HepG2 (cell line): Measurements from ENCODE around the gene NAPSA. TPM values are rescaled to one million over a fixed set of nuclear protein-coding genes. Genes with fewer than 3 reads are reported as not detected.

Experiments
- ATAC-seq: fragments of 200-7000 bp; cut with Tn5 transposase; 3 replicates; pipeline ENCODE4 v1.9.1; 2020; ENCODE audit warnings: mild to moderate bottlenecking, moderate library complexity
- BruUV-seq: library from RNA; stranded (reverse); fragments of 400-500 nt; replicated peaks from 2 replicates; lab custom pipeline; 2021; lab: Mats Ljungman, UMichigan
- CTCF ChIA-PET: fragments of 300-600 bp; formaldehyde crosslinking; extraction: SDS; loops from one replicate; lab custom pipeline; 2021; ENCODE audit warnings: low total read pairs, inconsistent platforms, low intra/inter-chr PET ratio; lab: Yijun Ruan, JAX
- POLR2A ChIA-PET: fragments of 350-600 bp; sonication (Branson Sonifier 250); formaldehyde crosslinking; loops from one replicate; lab custom pipeline; 2020; ENCODE audit warnings: antibody characterized with exemption, inconsistent platforms; lab: Yijun Ruan, JAX
- DNase-seq: peaks from one replicate; pipeline ENCODE4 v3.0.0-alpha.2; 2015; ENCODE audit warnings: low spot score
- FAIRE-seq: peaks from 3 replicates; lab custom pipeline; 2011; peaks lifted over from hg19 to GRCh38; lab: Jason Lieb, UNC
- H2AFZ ChIP-seq: one replicate; pipeline ENCODE4 v1.6.1; 2011; ENCODE audit warnings: low read length, inconsistent platforms
- H3K27ac ChIP-seq: fragments of 300-600 bp; 3 replicates; pipeline ENCODE4 v1.8.0; 2011; ENCODE audit warnings: mixed run types, mild to moderate bottlenecking, mixed read lengths, low read length, inconsistent platforms; ENCODE audit not compliant: insufficient read depth; ENCODE audit errors: extremely low read length
- H3K27me3 ChIP-seq, 2 experiments: fragments of 200-600 bp in 1 of 2; 2 replicates in 1 of 2; 3 replicates in 1 of 2; pipeline versions ENCODE4 v1.6.0 to v1.8.0; 2011; ENCODE audit warnings: low read length in 2 of 2, mild to moderate bottlenecking in 2 of 2, moderate library complexity in 2 of 2, inconsistent platforms in 1 of 2; ENCODE audit not compliant: insufficient read depth in 2 of 2, control insufficient read depth in 1 of 2
- H3K36me3 ChIP-seq, 2 experiments: fragments of 200-600 bp in 1 of 2; replicated peaks in 1 of 2; 2 replicates in 1 of 2; 3 replicates in 1 of 2; pipeline versions ENCODE4 v1.5.1 to v1.8.0; 2011; ENCODE audit warnings: low read length in 2 of 2, inconsistent platforms in 1 of 2; ENCODE audit not compliant: insufficient read depth in 2 of 2, control insufficient read depth in 1 of 2
- H3K4me1 ChIP-seq: 2 replicates; pipeline ENCODE4 v1.5.1; 2012; ENCODE audit warnings: low read length, inconsistent platforms; ENCODE audit not compliant: insufficient read depth
- H3K4me2 ChIP-seq: 2 replicates; pipeline ENCODE4 v1.6.0; 2011; ENCODE audit warnings: low read depth, low read length, inconsistent platforms
- H3K4me3 ChIP-seq, 3 experiments: fragments of 200-600 bp in 1 of 3; sonication (generic), shearing (Covaris generic) in 1 of 3; replicated peaks in 1 of 3; 2 replicates each; pipeline ENCODE4 v1.5.1; 2011 to 2016; ENCODE audit warnings: low read length in 3 of 3, inconsistent platforms in 2 of 3, low read depth in 2 of 3, mild to moderate bottlenecking in 2 of 3, control low read depth in 1 of 3, mixed read lengths in 1 of 3; ENCODE audit not compliant: insufficient read depth in 1 of 3
- H3K79me2 ChIP-seq: one replicate; pipeline ENCODE4 v1.6.1; 2011; ENCODE audit warnings: low read length, inconsistent platforms; ENCODE audit not compliant: insufficient read depth
- H3K9ac ChIP-seq: 2 replicates; pipeline ENCODE4 v1.6.0; 2011; ENCODE audit warnings: mild to moderate bottlenecking, low read depth, low read length, inconsistent platforms; ENCODE audit not compliant: insufficient read depth
- H3K9me3 ChIP-seq: 2 replicates; pipeline ENCODE4 v1.5.1; 2012; ENCODE audit warnings: mild to moderate bottlenecking, low read length
- H4K20me1 ChIP-seq: 2 replicates; pipeline ENCODE4 v1.6.0; 2011; ENCODE audit warnings: inconsistent platforms, mild to moderate bottlenecking, low read length, moderate library complexity; ENCODE audit not compliant: insufficient read depth
- HNF4G ChIP-seq, 2 experiments: sonication (generic) in 1 of 2; formaldehyde crosslinking in 1 of 2; IDR thresholded peaks; 2 replicates each; pipeline versions ENCODE4 v1.4.0 to v1.6.1; 2011 to 2020; ENCODE audit warnings: borderline replicate concordance in 2 of 2, low read depth in 2 of 2, mild to moderate bottlenecking in 2 of 2, low read length in 1 of 2, missing genetic modification reagents in 1 of 2, moderate library complexity in 1 of 2
- JUNB ChIP-seq: sonication (generic); formaldehyde crosslinking; IDR thresholded peaks from 2 replicates; pipeline ENCODE4 v1.8.0; 2022; ENCODE audit warnings: missing genetic modification reagents, mild to moderate bottlenecking, borderline replicate concordance
- KLF16 ChIP-seq, 2 experiments: sonication (generic) in 1 of 2; formaldehyde crosslinking in 1 of 2; IDR thresholded peaks; 2 replicates each; pipeline versions ENCODE4 v1.6.1 to v1.8.0; 2016 to 2023; ENCODE audit warnings: missing genetic modification reagents in 2 of 2, missing compliant biosample characterization in 1 of 2
- LRRFIP1 ChIP-seq: sonication (generic); formaldehyde crosslinking; conservative IDR thresholded peaks from 2 replicates; pipeline ENCODE4 v1.4.0; 2020; ENCODE audit warnings: missing genetic modification reagents
- MEIS1 ChIP-seq: sonication (generic); formaldehyde crosslinking; IDR thresholded peaks from 2 replicates; pipeline ENCODE4 v1.9.0; 2021; ENCODE audit warnings: mild to moderate bottlenecking, missing genetic modification reagents, moderate library complexity, borderline replicate concordance
- SMAD1 ChIP-seq: sonication (generic); formaldehyde crosslinking; IDR thresholded peaks from 2 replicates; pipeline ENCODE4 v1.4.0; 2020; ENCODE audit warnings: missing genetic modification reagents, low read depth, mild to moderate bottlenecking, borderline replicate concordance
- ZBTB44 ChIP-seq: sonication (generic); formaldehyde crosslinking; IDR thresholded peaks from 2 replicates; pipeline ENCODE4 v1.4.0; 2020; ENCODE audit warnings: missing genetic modification reagents
- ZNF121 ChIP-seq: sonication (generic); formaldehyde crosslinking; IDR thresholded peaks from 2 replicates; pipeline ENCODE4 v1.5.0; 2020; ENCODE audit warnings: mild to moderate bottlenecking, missing genetic modification reagents
- ZNF451 ChIP-seq: sonication (generic); formaldehyde crosslinking; IDR thresholded peaks from 2 replicates; pipeline ENCODE4 v1.5.0; 2020; ENCODE audit warnings: mild to moderate bottlenecking, missing genetic modification reagents
- ZNF580 ChIP-seq: IDR thresholded peaks from 2 replicates; pipeline ENCODE4 v1.6.1; 2016; ENCODE audit warnings: low read depth, borderline replicate concordance
- ZNF639 ChIP-seq: conservative IDR thresholded peaks from 2 replicates; pipeline ENCODE4 v1.6.1; 2018; ENCODE audit warnings: missing genetic modification reagents
- WGBS: methylation state at CpG from one replicate; pipeline ENCODE4 v1.1.6; 2017; ENCODE audit warnings: low lambda C conversion rate; 5-methylcytosine and 5-hydroxymethylcytosine counted together
- in situ Hi-C: cut with HindIII; loops from 2 replicates; pipeline ENCODE4 v1.10.0; 2017; ENCODE audit warnings: low pct_unique_long_range_greater_than_20kb; ENCODE audit not compliant: extremely low pct_ligation_motif_present
- intact Hi-C: fragments of 100-400 bp; cut with micrococcal nuclease; formaldehyde crosslinking; loops from one replicate; pipeline ENCODE4 v1.10.0; 2022; ENCODE audit not compliant: unreplicated experiment
- polyA plus RNA-seq, 8 experiments: library from polyadenylated mRNA; depleted of rRNA in 3 of 8; stranded (reverse) in 7 of 8; unstranded in 1 of 8; fragments of >200 nt; fragmentation: Illumina TruSeq in 4 of 8; extraction: Trizol in 4 of 8; gene quantifications; 2 replicates each; pipeline versions ENCODE4 v1.2.1 to v1.2.3, GENCODE V29; 2011 to 2016; ENCODE audit warnings: low read depth in 4 of 8, missing spikeins in 1 of 8, mixed read lengths in 1 of 8; ENCODE audit not compliant: insufficient read depth in 1 of 8
- total RNA-seq, 5 experiments: library from RNA; depleted of rRNA; stranded (reverse); fragments of >200 nt; fragmentation: Illumina TruSeq; extraction: Trizol; gene quantifications; 2 replicates each; pipeline ENCODE4 v1.2.3, GENCODE V29; 2016; ENCODE audit warnings: low read depth in 1 of 5

NAPSA gene
- total and polyA plus RNA-seq, 2 of the 13 experiments (the other 11 are each of a cell fraction or from before 2014, with no cell fraction given), result not detected

GRCh38 chr19:50320596-50320995 is 44.8 kb downstream of the NAPSA start:
- TF ChIP-seq KLF16 (CRISPR knock-in tag; IDR thresholded peaks at IDR 0.05) (no peak), MEIS1 (CRISPR knock-in tag) (no peak), ZNF580 (CRISPR knock-in tag) (no peak), HNF4G (IDR thresholded peaks at IDR 0.05; ENCODE audit: borderline replicate concordance, low read depth, low read length) (no peak), HNF4G (CRISPR knock-in tag; IDR thresholded peaks at IDR 0.05; ENCODE audit: borderline replicate concordance, low read depth) (no peak), SMAD1 (no peak), ZBTB44 (CRISPR knock-in tag) (no peak), JUNB (CRISPR knock-in tag) (no peak), ZNF451 (CRISPR knock-in tag) (no peak), ZNF639 (CRISPR knock-in tag) (no peak), LRRFIP1 (CRISPR knock-in tag) (no peak), ZNF121 (no peak)
- TF ChIP-seq, all 625 proteins: peak for 0
- POLR2A ChIA-PET, result no interaction called here
- ATAC-seq, result no peak

More at GRCh38 chr19:50320596-50320995, 44.8 kb downstream of the NAPSA start:
- no peaks in the 10 kb centered on the region for H4K20me1 ChIP-seq
- DNase-seq (no peak), FAIRE-seq (no peak)
- CTCF ChIA-PET, result no interaction called here
- in situ Hi-C loops (no loop called here), intact Hi-C loops (no loop called here)
- H3K4me2 ChIP-seq, result no peak overlapping the region
- H3K9me3 ChIP-seq, result no peaks in the 10 kb centered on the region
- H3K79me2 ChIP-seq, result no peaks in the 10 kb centered on the region
- 97% methylated on average over 19 of the region's 20 CpGs for WGBS
- H3K36me3 ChIP-seq, result peaks cover 0 to 3% of the 10 kb centered on the region in 2 experiments; a peak in 3 of 5 replicates
- H3K27ac ChIP-seq, result no peak overlapping the region
- no peak overlapping the region for H2AFZ ChIP-seq
- BruUV-seq, result no TSS peak
- H3K9ac ChIP-seq, result no peak overlapping the region
- no peaks in the 10 kb centered on the region for H3K27me3 ChIP-seq
- H3K4me3 ChIP-seq, result no peak overlapping the region
- peaks cover 12% of the 10 kb centered on the region for H3K4me1 ChIP-seq
